WTC11 (cell line): ENCODE results near the gene LIMA1.

Experiments used
- CREM ChIP-seq: sonication (generic); formaldehyde crosslinking; IDR thresholded peaks from 2 replicates; pipeline ENCODE4 v1.8.1; 2022; ENCODE audit warnings: mild to moderate bottlenecking, missing genetic modification reagents, moderate library complexity
- CTCF ChIP-seq: fragments of 200-600 bp; IDR thresholded peaks from 2 replicates; pipeline ENCODE4 v1.8.0; 2022; ENCODE audit warnings: antibody characterized with exemption
- ELF4 ChIP-seq: sonication (generic); formaldehyde crosslinking; IDR thresholded peaks from 2 replicates; pipeline ENCODE4 v1.8.1; 2022; ENCODE audit warnings: low read depth, mild to moderate bottlenecking, moderate library complexity, missing genetic modification reagents
- ESRRA ChIP-seq: sonication (generic); formaldehyde crosslinking; IDR thresholded peaks from 2 replicates; pipeline ENCODE4 v1.8.1; 2022; ENCODE audit warnings: mild to moderate bottlenecking, missing genetic modification reagents, borderline replicate concordance
- GABPB1 ChIP-seq: sonication (generic); formaldehyde crosslinking; IDR thresholded peaks from 2 replicates; pipeline ENCODE4 v1.8.1; 2023; ENCODE audit warnings: mild to moderate bottlenecking, missing genetic modification reagents
- JUN ChIP-seq: sonication (generic); formaldehyde crosslinking; IDR thresholded peaks from 2 replicates; pipeline ENCODE4 v1.8.0; 2023; ENCODE audit warnings: mild to moderate bottlenecking, missing genetic modification reagents
- PREB ChIP-seq: sonication (generic); formaldehyde crosslinking; IDR thresholded peaks from 2 replicates; pipeline ENCODE4 v1.8.1; 2022; ENCODE audit warnings: mild to moderate bottlenecking, missing genetic modification reagents, moderate library complexity, borderline replicate concordance
- PRRX2 ChIP-seq: fragments of 250-450 bp; sonication (Bioruptor Pico); IDR thresholded peaks from 2 replicates; pipeline ENCODE4 v1.8.0; 2021; ENCODE audit warnings: mild to moderate bottlenecking
- SP1 ChIP-seq: sonication (generic); formaldehyde crosslinking; conservative IDR thresholded peaks from 2 replicates; pipeline ENCODE4 v1.8.1; 2022; ENCODE audit warnings: missing genetic modification reagents
- TEAD1 ChIP-seq: sonication (generic); formaldehyde crosslinking; IDR thresholded peaks from 2 replicates; pipeline ENCODE4 v1.8.0; 2022; ENCODE audit warnings: mild to moderate bottlenecking, missing genetic modification reagents
- USF2 ChIP-seq: sonication (generic); formaldehyde crosslinking; IDR thresholded peaks from 2 replicates; pipeline ENCODE4 v1.8.1; 2023; ENCODE audit warnings: mild to moderate bottlenecking, missing genetic modification reagents, moderate library complexity
- ZNF263 ChIP-seq: sonication (generic); formaldehyde crosslinking; IDR thresholded peaks from 2 replicates; pipeline ENCODE4 v1.8.1; 2022; ENCODE audit warnings: low read depth, mild to moderate bottlenecking, moderate library complexity, missing genetic modification reagents
- TF ChIP-seq, protein P1 (sequence below): sonication (generic); formaldehyde crosslinking; IDR thresholded peaks from 2 replicates; pipeline ENCODE4 v1.8.1; 2023; ENCODE audit warnings: mild to moderate bottlenecking, missing genetic modification reagents

- TF ChIP-seq CTCF (no peak), ESRRA (no peak), SP1 (CRISPR knock-in tag) (no peak), JUN (CRISPR knock-in tag) (no peak), TEAD1 (CRISPR knock-in tag) (no peak), GABPB1 (CRISPR knock-in tag) (no peak), PRRX2 (no peak), USF2 (no peak), PREB (no peak), ZNF263 (CRISPR knock-in tag) (no peak), ELF4 (CRISPR knock-in tag) (no peak), CREM (CRISPR knock-in tag) (no peak)
- TF ChIP-seq, protein P1, sequence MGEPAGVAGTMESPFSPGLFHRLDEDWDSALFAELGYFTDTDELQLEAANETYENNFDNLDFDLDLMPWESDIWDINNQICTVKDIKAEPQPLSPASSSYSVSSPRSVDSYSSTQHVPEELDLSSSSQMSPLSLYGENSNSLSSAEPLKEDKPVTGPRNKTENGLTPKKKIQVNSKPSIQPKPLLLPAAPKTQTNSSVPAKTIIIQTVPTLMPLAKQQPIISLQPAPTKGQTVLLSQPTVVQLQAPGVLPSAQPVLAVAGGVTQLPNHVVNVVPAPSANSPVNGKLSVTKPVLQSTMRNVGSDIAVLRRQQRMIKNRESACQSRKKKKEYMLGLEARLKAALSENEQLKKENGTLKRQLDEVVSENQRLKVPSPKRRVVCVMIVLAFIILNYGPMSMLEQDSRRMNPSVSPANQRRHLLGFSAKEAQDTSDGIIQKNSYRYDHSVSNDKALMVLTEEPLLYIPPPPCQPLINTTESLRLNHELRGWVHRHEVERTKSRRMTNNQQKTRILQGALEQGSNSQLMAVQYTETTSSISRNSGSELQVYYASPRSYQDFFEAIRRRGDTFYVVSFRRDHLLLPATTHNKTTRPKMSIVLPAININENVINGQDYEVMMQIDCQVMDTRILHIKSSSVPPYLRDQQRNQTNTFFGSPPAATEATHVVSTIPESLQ (CRISPR knock-in tag), result no peak
Observed at GRCh38 chr12:50313256-50313931, 30.1 kb upstream of the LIMA1 start.
